ENCODE measurements around the gene ODAPH.

DNA sequence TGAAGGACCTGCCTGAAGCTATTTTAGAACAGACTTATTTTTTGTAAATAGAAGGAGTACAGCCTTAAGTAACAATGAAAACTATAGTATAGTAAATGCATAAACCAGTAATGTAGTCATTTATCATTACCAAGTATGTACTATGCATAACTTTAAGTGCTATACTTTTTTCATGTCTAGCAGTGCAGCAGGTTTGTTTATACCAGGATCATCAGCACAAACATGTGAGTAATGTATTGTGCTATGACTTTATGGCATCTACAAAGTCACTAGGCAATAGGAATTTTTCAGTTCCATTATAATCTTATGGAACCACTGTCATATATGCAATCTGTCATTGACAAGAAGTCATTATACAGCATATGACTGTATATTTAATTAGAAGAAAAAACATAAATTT, 3.4 kb upstream of the ODAPH start:
- no peak for TF ChIP-seq POLR2A (IDR thresholded peaks at IDR 0.05)
- TF ChIP-seq, protein P1, sequence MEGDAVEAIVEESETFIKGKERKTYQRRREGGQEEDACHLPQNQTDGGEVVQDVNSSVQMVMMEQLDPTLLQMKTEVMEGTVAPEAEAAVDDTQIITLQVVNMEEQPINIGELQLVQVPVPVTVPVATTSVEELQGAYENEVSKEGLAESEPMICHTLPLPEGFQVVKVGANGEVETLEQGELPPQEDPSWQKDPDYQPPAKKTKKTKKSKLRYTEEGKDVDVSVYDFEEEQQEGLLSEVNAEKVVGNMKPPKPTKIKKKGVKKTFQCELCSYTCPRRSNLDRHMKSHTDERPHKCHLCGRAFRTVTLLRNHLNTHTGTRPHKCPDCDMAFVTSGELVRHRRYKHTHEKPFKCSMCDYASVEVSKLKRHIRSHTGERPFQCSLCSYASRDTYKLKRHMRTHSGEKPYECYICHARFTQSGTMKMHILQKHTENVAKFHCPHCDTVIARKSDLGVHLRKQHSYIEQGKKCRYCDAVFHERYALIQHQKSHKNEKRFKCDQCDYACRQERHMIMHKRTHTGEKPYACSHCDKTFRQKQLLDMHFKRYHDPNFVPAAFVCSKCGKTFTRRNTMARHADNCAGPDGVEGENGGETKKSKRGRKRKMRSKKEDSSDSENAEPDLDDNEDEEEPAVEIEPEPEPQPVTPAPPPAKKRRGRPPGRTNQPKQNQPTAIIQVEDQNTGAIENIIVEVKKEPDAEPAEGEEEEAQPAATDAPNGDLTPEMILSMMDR (IDR thresholded peaks at IDR 0.05), result no peak
